ENCODE data around the gene ZNF674. TPM values are rescaled to one million over a fixed set of nuclear protein-coding genes. Genes with fewer than 3 reads are reported as not detected.
A peak's percentile ranks its signal among the peaks of the same experiment; 100 is the strongest.

ZNF674 gene
- total RNA-seq, 1 donor from 2014 or later = 8.6 TPM

DNA sequence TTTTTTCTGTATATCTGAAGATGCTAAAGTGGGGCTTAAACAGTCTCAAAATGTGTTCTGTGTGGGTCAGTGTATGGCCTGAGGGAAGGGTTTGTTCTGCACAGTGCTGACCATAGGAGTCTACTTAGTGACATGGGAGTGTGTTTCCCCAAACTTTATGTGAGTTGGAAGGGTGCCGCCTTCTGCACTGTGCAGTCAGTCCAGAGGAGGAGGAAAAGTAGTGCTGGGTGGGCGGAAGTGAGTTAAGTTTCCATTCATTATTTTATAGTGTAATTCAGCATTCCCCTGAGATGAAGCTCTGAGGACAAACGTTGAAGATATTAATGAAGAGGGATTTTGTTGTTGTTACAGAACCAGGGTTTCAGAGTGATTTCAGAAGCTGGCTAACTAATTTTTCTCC is 31.2 kb upstream of the ZNF674 start:
- H3K27me3 ChIP-seq (ENCODE audit: control insufficient read depth, insufficient read depth, low read length) = peaks cover 5% of the 10 kb centered on the region
- no peak for DNase-seq (ENCODE audit: low read depth)
- no peak overlapping the region for H3K4me3 ChIP-seq (ENCODE audit: low read depth, low read length)
- H3K36me3 ChIP-seq (ENCODE audit: control insufficient read depth, insufficient read depth, low read length) = no peaks in the 10 kb centered on the region
- TF ChIP-seq, protein P1, sequence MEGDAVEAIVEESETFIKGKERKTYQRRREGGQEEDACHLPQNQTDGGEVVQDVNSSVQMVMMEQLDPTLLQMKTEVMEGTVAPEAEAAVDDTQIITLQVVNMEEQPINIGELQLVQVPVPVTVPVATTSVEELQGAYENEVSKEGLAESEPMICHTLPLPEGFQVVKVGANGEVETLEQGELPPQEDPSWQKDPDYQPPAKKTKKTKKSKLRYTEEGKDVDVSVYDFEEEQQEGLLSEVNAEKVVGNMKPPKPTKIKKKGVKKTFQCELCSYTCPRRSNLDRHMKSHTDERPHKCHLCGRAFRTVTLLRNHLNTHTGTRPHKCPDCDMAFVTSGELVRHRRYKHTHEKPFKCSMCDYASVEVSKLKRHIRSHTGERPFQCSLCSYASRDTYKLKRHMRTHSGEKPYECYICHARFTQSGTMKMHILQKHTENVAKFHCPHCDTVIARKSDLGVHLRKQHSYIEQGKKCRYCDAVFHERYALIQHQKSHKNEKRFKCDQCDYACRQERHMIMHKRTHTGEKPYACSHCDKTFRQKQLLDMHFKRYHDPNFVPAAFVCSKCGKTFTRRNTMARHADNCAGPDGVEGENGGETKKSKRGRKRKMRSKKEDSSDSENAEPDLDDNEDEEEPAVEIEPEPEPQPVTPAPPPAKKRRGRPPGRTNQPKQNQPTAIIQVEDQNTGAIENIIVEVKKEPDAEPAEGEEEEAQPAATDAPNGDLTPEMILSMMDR (IDR thresholded peaks at IDR 0.05; ENCODE audit: insufficient read depth, low read length, poor library complexity, severe bottlenecking) = no peak

DNA sequence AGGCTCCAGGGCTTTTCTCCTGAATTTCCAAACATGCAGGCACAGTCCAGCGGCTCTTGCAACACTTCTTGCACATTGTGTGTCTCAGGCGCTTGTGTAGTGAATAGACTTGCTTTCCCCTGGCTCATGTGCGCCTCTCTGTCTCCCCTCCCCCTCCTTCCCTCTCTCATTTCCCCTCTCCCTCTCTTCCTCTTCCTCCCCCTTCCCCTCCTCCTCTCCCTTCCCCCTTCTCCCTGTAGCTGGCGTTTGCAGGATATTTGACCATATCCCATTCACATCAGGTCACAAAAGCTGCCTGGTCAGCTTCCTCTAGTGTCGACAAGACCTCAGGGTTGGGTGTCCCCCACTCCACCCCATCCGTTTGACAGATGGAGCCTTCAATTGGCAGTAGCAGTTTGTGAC is 30.8 kb upstream of the ZNF674 start:
- TF ChIP-seq, protein P1 (IDR thresholded peaks at IDR 0.05; ENCODE audit: insufficient read depth, low read length, poor library complexity, severe bottlenecking) = no peak
- peaks cover 5% of the 10 kb centered on the region for H3K27me3 ChIP-seq (ENCODE audit: control insufficient read depth, insufficient read depth, low read length)
- H3K4me3 ChIP-seq (ENCODE audit: low read depth, low read length) = no peak overlapping the region
- no peak for DNase-seq (ENCODE audit: low read depth)
- no peaks in the 10 kb centered on the region for H3K36me3 ChIP-seq (ENCODE audit: control insufficient read depth, insufficient read depth, low read length)

- TF ChIP-seq, protein P1 (IDR thresholded peaks at IDR 0.05; ENCODE audit: insufficient read depth, low read length, poor library complexity, severe bottlenecking) = no peak
- Histone ChIP-seq H3K27me3 (ENCODE audit: control insufficient read depth, insufficient read depth, low read length) (peaks cover 5% of the 10 kb centered on the region), H3K4me3 (ENCODE audit: low read depth, low read length) (peak overlapping the region; percentile 51), H3K36me3 (ENCODE audit: control insufficient read depth, insufficient read depth, low read length) (no peaks in the 10 kb centered on the region)
- no peak for DNase-seq (ENCODE audit: low read depth)
These were observed 30.4 kb upstream of the ZNF674 start for GRCh38 chrX:46575586-46575985.

- Histone ChIP-seq H3K27me3 (ENCODE audit: control insufficient read depth, insufficient read depth, low read length) (peaks cover 5% of the 10 kb centered on the region), H3K36me3 (ENCODE audit: control insufficient read depth, insufficient read depth, low read length) (no peaks in the 10 kb centered on the region), H3K4me3 (ENCODE audit: low read depth, low read length) (peak overlapping the region; percentile 51)
- DNase-seq (ENCODE audit: low read depth) = no peak
- TF ChIP-seq, protein P1 (IDR thresholded peaks at IDR 0.05; ENCODE audit: insufficient read depth, low read length, poor library complexity, severe bottlenecking) = no peak
These were observed 29.7 kb upstream of the ZNF674 start for GRCh38 chrX:46574774-46575381.

DNA sequence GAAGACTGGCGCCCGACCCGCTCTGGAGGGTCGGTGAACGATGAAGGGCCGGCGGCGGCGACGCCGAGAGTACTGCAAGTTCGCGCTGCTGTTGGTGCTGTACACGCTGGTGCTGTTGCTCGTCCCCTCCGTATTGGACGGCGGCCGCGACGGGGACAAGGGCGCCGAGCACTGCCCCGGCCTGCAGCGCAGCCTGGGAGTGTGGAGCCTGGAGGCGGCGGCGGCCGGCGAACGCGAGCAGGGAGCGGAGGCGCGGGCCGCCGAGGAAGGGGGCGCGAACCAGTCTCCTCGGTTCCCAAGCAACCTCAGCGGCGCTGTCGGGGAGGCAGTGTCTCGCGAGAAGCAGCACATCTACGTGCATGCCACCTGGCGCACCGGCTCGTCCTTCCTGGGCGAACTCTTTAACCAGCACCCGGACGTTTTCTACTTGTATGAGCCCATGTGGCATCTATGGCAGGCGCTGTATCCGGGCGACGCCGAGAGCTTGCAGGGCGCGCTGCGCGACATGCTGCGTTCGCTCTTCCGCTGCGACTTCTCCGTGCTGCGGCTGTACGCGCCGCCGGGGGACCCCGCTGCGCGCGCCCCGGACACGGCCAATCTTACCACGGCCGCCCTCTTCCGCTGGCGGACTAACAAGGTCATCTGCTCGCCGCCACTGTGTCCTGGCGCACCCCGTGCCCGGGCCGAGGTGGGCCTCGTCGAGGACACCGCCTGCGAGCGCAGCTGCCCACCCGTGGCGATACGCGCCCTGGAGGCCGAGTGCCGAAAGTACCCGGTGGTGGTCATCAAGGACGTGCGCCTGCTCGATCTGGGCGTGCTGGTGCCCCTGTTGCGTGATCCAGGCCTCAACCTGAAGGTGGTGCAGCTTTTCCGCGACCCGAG is 28.9 kb upstream of the ZNF674 start:
- Histone ChIP-seq H3K4me3 (ENCODE audit: low read depth, low read length) (peak overlapping the region; percentile 51), H3K27me3 (ENCODE audit: control insufficient read depth, insufficient read depth, low read length) (peaks cover 5% of the 10 kb centered on the region), H3K36me3 (ENCODE audit: control insufficient read depth, insufficient read depth, low read length) (no peaks in the 10 kb centered on the region)
- TF ChIP-seq, protein P1 (IDR thresholded peaks at IDR 0.05; ENCODE audit: insufficient read depth, low read length, poor library complexity, severe bottlenecking) = no peak
- no peak for DNase-seq (ENCODE audit: low read depth)

Data from kidney epithelial cell (primary cell).